HEK293 (cell line): ENCODE data around the gene SERPINB7.

Experiments used
- SETDB1 ChIP-seq: IDR thresholded peaks from one replicate; pipeline ENCODE4 v1.6.1; 2017; ENCODE audit warnings: mild to moderate bottlenecking, low read length, moderate library complexity, mixed read lengths; ENCODE audit not compliant: insufficient read length
- TCF7L2 ChIP-seq: IDR thresholded peaks from 2 replicates; pipeline ENCODE4 v1.6.1; 2011; ENCODE audit warnings: low read depth, mild to moderate bottlenecking, inconsistent platforms, low read length, moderate library complexity, borderline replicate concordance
- ZBTB7A ChIP-seq: fragments of 450-650 bp; formaldehyde crosslinking; IDR thresholded peaks from 2 replicates; pipeline ENCODE4 v1.5.1; 2016; ENCODE audit warnings: low read depth, missing biosample characterization, missing genetic modification characterization
- ZNF121 ChIP-seq: fragments of 450-650 bp; formaldehyde crosslinking; IDR thresholded peaks from 2 replicates; pipeline ENCODE4 v1.5.1; 2016; ENCODE audit warnings: missing biosample characterization, missing genetic modification characterization
- TF ChIP-seq, protein P1 (sequence below): fragments of 450-650 bp; formaldehyde crosslinking; IDR thresholded peaks from 2 replicates; pipeline ENCODE4 v1.5.1; 2016; ENCODE audit warnings: missing biosample characterization, missing genetic modification characterization
- TF ChIP-seq, protein P2 (sequence below): fragments of 450-650 bp; formaldehyde crosslinking; IDR thresholded peaks from 2 replicates; pipeline ENCODE4 v1.5.1; 2016; ENCODE audit warnings: missing biosample characterization, missing genetic modification characterization

DNA sequence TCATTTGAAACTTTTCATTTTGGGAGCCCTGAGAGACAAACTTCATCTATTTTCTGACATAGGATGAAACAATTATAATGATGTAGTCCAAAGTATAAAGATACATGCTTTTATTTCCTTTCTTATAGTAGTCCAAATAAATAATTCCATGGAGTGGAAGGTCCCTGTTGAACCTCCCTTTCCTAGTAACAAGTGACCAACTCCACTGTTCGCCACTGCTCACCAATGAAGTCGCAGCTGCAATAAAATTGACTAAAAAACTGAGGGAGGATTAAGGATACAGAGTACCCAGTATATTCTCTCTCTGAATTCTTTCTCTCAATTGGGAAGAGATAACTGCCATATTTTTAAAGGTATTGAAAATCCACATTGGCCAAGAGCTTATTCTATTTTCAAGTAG, 14.1 kb downstream of the SERPINB7 start:
- no peak for TF ChIP-seq SETDB1
- TF ChIP-seq, protein P1, sequence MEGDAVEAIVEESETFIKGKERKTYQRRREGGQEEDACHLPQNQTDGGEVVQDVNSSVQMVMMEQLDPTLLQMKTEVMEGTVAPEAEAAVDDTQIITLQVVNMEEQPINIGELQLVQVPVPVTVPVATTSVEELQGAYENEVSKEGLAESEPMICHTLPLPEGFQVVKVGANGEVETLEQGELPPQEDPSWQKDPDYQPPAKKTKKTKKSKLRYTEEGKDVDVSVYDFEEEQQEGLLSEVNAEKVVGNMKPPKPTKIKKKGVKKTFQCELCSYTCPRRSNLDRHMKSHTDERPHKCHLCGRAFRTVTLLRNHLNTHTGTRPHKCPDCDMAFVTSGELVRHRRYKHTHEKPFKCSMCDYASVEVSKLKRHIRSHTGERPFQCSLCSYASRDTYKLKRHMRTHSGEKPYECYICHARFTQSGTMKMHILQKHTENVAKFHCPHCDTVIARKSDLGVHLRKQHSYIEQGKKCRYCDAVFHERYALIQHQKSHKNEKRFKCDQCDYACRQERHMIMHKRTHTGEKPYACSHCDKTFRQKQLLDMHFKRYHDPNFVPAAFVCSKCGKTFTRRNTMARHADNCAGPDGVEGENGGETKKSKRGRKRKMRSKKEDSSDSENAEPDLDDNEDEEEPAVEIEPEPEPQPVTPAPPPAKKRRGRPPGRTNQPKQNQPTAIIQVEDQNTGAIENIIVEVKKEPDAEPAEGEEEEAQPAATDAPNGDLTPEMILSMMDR: no peak
- TF ChIP-seq, protein P2, sequence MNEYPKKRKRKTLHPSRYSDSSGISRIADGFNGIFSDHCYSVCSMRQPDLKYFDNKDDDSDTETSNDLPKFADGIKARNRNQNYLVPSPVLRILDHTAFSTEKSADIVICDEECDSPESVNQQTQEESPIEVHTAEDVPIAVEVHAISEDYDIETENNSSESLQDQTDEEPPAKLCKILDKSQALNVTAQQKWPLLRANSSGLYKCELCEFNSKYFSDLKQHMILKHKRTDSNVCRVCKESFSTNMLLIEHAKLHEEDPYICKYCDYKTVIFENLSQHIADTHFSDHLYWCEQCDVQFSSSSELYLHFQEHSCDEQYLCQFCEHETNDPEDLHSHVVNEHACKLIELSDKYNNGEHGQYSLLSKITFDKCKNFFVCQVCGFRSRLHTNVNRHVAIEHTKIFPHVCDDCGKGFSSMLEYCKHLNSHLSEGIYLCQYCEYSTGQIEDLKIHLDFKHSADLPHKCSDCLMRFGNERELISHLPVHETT (tag by site-specific recombination): no peak
- no peak for TF ChIP-seq TCF7L2
- TF ChIP-seq ZBTB7A: no peak
- TF ChIP-seq ZNF121 (tag by site-specific recombination): no peak
